Measurements from ENCODE around the gene AIFM3.
"Not testable (repeated sequence)": the region's sequence is repeated elsewhere in the genome, so short reads cannot be mapped to it uniquely, and the experiment has no call there.

Gene AIFM3

DNA sequence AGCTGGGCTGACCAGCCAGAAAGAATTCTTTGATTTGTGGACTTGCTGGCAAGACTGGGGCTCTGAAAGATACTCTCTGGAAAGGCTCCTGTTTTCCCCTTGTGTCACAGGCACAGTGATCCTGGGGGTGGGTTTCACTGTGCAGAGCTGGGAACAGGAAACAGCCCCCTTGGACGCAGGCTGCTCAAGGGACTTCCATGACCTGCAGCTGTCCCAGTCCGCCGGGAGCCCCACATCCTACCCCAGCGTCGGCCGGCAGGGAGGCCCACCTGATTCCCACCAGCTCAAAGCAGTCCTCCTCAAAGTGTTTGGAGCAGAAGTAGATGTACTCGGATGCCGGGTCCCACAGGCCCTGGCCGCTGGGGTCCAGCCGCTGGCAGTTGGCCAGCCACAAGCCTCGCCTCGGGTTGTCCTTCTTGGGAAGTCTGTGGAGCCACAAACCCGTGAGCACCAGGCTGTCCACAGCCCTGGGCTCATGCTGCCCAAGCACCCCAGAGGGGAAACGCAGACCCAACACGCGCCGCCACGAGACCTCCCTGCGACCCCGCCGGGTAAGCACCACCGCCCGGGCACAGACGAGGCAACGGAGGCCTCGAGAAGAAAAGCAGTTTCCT lies 34.0 kb downstream of the AIFM3 start:
- no peak for DNase-seq (ENCODE audit: low read depth in 2 of 2)

DNA sequence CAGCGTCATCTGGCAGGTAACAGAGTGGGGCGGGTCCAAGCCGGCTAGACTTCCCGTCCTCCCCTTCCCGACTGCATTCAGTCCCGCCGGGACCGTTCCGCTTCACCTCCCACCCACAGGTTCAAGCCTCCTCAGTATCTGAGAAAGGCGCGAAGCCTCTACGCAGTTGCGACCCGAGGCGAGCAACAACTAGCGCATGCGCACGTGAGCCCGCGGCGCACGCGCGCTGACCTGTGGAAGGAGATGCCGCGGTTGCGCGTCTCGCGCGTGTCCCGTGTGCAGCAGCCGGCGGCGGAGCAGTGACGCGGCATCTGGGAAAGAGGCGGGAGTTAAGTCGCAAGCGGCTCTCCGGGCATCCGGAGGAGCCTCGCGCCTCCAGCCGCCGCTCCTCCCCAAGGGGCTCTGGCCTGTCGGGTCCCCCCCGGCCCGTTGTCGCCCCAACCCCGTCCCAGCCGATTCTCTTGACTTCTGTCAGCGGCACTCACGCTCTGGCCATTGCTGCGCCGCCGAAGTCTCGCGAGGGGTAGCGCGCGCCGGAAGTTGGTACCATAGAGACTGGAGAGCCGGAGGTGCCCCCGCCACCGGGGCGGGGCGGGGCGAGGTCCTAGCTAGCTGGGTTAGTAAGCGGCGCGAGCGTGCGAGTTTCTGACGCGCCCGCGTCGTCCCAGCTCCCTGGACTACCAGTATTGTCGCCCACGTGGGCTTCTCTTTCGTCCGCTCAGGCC lies 34.7 kb downstream of the AIFM3 start, which contains the start of gene THAP7:
Gene THAP7 (minus strand): TSS at position 518 of the 725 bp plus-strand sequence. CDS start 207 bp downstream, at position 311.
- DNase-seq (ENCODE audit: low read depth in 2 of 2) = peak; percentile 92 to 98

DNA sequence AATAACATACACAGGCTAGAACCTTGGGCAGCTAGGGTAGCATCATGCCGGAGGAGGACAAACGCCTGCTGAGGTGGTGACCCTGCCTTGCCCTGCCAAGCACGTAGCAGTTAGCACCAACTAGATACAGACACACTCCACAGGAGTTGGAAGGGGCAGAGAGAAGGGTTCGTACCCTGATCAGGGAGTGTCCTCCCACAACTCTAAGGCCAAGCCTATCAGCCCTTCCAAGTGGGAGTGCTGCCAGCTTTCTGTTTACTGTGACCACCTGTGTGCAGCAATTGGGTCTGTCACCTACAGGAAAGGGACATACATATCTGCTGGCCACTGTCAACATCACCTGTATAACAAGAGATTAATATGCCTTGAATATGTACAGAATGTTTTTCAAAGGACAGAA lies 36.7 kb downstream of the AIFM3 start:
- no peak for DNase-seq (ENCODE audit: low read depth in 2 of 2)

DNA sequence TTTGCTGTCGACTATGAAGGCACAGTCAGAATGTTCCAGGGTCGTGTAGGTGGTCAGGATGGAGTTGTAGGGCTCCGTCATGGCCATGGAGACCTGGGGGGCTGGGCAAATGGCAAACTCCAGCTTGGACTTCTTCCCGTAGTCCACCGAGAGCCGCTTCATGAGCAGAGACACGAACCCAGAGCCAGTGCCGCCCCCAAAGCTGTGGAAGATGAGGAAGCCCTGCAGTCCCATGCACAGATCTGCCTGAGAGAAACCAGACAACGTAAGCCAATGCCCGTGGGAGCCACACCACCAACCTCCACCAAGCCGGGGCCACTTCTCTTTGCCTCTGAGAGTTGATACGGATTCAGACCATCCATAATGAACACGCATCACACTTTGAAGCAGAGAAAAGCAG lies 42.2 kb downstream of the AIFM3 start:
- DNase-seq (ENCODE audit: low read depth in 2 of 2) = not testable (repeated sequence)

- no peak for DNase-seq (ENCODE audit: low read depth in 2 of 2)
Measured at GRCh38 chr22:21009638-21010425, 42.8 kb downstream of the AIFM3 start.

GRCh38 chr22:21010426-21011113 lies 43.5 kb downstream of the AIFM3 start:
- DNase-seq (ENCODE audit: low read depth in 2 of 2) = no peak

- DNase-seq (ENCODE audit: low read depth in 2 of 2) = no peak
Measured at GRCh38 chr22:21012446-21013407, 45.7 kb downstream of the AIFM3 start.

DNA sequence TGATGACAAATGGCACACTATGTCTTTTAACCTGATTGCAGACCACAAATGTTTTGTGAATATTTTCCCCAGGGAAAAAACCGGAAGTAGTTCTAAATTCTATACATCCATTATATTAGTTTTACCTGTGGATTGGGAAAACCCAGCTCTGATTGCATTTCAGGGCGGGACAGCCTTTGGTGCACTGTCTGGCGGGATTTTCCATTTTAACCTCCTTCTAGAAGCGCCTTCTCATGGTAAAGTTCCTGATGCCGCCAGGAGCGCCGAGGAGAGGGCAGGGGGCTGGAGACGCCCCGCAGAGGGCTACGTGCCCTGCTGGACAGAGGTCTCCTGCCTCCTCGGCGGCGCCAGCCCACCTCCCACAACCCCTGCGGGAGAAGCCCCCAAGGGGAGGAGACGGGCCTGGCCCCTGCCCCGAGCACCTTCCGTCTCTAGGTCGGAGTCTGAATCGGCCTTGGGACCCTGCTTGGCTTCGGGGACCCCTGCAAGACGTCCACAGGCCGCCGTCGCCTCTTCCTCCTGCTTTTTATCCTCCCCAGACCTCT lies 46.7 kb downstream of the AIFM3 start:
- DNase-seq (ENCODE audit: low read depth in 2 of 2) = no peak

DNA sequence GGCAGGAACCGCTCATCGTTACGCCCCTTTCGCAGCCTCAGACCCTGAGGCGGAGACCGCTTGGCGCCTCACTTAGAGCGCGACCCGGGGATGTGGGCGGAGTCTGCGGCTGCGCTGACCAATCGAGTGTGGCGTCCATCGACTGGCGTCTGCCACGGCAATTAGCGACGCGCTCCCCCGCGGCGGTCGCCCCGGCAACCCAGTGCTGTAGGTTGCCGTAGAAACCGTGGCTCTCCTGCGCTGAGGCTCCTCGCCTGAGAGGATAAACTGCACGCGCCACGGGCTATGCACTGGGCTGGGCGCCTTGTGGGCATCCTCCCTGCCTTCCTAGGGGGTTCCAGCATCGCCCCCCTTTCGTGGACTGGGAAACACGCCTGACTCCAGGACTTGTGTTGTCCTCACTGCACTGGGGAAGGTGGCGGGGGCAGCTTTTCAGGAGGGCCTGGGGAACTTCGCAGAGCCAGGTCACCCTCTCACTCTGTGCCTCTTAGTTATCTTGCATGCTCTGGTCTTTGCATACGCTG lies 47.2 kb downstream of the AIFM3 start:
- peak; percentile 85 to 87 for DNase-seq (ENCODE audit: low read depth in 2 of 2)

DNA sequence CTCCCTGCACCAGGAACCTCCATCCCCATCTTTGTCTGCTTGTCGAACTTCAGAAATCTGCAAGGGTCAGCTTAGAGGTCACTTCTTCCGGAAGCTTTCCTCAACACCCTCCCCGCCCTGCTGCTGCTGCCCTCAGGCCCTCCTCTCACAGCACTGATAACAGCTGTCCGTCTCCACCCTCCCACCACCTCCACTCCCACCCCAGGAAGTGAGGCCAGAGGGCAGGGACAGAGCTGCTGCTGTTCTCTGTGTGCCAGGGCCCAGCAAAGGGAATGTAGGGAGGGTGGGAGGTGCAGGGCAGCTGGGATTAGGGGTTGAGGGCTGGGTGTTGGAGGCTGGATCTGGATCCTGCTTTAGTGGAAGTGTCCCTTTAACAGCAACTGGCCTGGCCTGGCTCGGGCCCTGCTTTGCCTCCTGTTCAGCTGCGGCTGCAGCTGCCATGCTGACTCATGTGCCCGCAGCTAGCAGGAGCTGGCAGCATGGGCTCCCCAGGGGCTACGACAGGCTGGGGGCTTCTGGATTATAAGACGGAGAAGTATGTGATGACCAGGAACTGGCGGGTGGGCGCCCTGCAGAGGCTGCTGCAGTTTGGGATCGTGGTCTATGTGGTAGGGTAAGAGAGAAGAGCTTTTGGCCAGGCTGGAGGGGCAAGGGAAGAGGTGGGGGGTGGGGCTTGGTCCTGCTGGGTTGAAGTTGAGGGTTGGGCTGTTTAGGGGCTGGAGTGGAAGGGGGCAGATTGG lies 47.8 kb downstream of the AIFM3 start, which contains the start of gene P2RX6:
Gene P2RX6 (plus strand): TSS at position 440 of the 740 bp plus-strand sequence. CDS start 10 bp downstream, at position 450.
- DNase-seq (ENCODE audit: low read depth in 2 of 2) = no peak

DNA sequence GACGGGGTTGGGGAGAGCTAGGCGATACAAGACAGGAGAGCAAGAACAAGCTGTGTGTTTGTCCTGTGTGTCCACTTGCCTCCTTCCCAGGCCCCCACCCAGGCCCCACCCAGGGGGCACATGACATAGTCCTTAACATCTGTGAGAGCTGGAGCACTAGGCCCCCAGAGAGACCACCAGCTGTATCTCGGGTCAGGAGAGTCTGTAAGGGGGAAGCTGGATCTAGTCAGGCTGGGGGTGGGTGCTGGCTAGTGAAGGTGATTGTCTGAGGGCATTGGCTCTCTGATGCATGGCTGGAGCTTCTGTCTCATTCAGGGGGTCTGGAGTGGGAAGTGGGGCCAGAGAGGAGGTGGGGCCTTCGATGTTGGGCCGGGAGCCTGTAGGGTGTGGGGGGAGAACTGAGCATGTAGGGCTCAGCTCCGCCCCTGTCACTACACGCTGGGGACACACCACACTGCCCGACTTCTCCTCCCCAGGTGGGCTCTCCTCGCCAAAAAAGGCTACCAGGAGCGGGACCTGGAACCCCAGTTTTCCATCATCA lies 48.5 kb downstream of the AIFM3 start:
- DNase-seq (ENCODE audit: low read depth in 2 of 2) = no peak

DNA sequence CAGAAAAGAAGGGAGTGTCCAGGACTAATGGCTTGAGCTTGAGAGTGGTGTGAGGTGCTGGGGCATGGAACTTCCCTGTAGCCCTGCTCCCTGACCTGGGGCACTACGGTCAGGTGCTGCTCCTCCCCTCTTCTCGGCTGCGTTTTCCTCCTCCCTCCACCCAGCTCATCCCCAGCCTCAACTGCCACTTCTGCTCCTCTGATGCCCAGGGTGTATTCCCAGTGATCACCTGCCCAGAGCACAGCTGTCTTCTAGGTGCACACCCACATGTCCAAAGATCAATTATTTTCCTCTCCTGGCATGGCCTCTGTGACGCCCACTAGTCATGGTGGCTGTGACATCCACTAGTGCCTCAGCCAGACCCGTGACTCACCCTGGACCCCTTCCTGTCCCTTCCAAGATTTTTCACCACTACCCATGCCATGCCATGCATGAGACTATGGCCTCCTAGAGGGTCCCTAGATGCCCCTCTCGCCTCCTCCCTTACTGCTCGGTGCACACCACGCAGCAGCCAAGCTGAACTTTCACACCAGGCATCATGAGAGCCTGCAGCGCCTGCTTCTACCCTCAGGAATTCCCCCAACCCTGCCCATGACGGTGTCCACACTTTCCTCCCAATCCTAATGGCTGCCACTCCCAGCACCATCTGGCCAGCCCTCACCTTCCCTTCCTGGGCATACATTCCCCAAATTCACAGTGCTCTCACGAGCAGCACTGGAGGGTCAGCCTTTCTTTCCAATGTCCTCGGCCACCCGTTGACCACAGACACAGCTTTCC lies 49.8 kb downstream of the AIFM3 start:
- no peak for DNase-seq (ENCODE audit: low read depth in 2 of 2)

- no peak for DNase-seq (ENCODE audit: low read depth in 2 of 2)
Measured at GRCh38 chr22:21018314-21018713, 51.3 kb downstream of the AIFM3 start.

GRCh38 chr22:21020802-21021429 lies 53.9 kb downstream of the AIFM3 start:
- DNase-seq (ENCODE audit: low read depth in 2 of 2) = no peak

DNA sequence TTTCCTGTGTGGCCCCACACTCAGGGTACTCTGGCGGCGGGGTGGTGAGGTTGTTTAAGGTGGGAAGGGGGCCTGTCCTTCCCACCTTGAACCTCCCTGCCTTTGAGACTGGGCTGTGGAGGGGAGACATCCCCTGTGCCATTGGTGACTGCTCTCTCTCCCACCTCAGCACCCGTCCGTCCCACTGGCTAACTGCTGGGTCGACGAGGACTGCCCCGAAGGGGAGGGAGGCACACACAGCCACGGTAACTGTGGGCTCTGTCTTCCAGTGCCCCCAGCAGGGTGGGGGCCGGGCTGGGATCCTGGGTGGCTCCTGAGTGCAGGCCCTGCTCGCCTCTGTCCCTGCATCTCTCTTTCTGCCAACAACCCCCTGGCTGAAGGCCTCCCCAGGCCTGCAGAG lies 55.5 kb downstream of the AIFM3 start:
- DNase-seq (ENCODE audit: low read depth in 2 of 2) = no peak

GRCh38 chr22:21022955-21023614 lies 56.0 kb downstream of the AIFM3 start:
- DNase-seq (ENCODE audit: low read depth in 2 of 2) = no peak

DNA sequence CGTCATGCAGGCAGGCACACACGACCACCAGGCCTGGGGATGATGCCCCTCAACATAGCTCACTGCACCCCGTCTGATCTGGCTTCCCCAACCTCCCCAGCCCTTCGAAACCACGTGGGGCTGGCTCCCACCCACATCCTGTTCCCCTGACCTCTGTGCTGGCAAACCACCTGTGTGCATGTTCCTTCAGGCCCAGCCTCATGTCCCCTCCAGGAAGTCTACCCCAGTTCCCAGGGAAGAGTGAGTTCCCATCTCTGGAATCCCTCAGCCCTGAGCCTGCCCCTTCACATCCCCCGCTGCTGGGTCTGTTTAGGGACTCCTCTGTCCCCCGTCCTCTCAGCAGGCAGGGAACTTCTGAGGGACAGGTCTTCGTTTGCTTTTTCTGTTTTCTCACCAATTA lies 58.2 kb downstream of the AIFM3 start:
- no peak for DNase-seq (ENCODE audit: low read depth in 2 of 2)
